T-helper 2 cell treated with Interferon-gamma antibody and Interleukin-4, amounts not matched to agents 5 μg/mL and 100 μg/mL, for 36 hours (primary cell): Measurements from ENCODE around the gene LXN.

Source experiments
- DNase-seq: peaks from one replicate; pipeline ENCODE4 v3.0.0; 2021; ENCODE audit warnings: low spot score
- H3K27ac Mint-ChIP-seq: one replicate; pipeline ENCODE4 v1.8.0; 2021; ENCODE audit warnings: mild to moderate bottlenecking, mixed read lengths
- H3K27me3 Mint-ChIP-seq: one replicate; pipeline ENCODE4 v1.8.0; 2021; ENCODE audit warnings: low read depth, mixed read lengths
- H3K36me3 Mint-ChIP-seq: one replicate; pipeline ENCODE4 v1.8.0; 2021; ENCODE audit warnings: low read depth, mixed read lengths
- H3K4me1 Mint-ChIP-seq: one replicate; pipeline ENCODE4 v1.8.0; 2021; ENCODE audit warnings: low read depth, mixed read lengths
- H3K4me3 Mint-ChIP-seq: one replicate; pipeline ENCODE4 v1.8.0; 2022; ENCODE audit warnings: mild to moderate bottlenecking, moderate library complexity, mixed read lengths
- H3K9me3 Mint-ChIP-seq: one replicate; pipeline ENCODE4 v1.8.0; 2021; ENCODE audit warnings: mixed read lengths

The LXN gene

GRCh38 chr3:158658889-158659288 lies 13.6 kb downstream of the LXN start:
- no peaks in the 10 kb centered on the region for H3K27me3 Mint-ChIP-seq
- no peak overlapping the region for H3K27ac Mint-ChIP-seq
- H3K36me3 Mint-ChIP-seq, result peaks cover 28% of the 10 kb centered on the region
- no peak overlapping the region for H3K4me3 Mint-ChIP-seq
- peaks cover 9% of the 10 kb centered on the region for H3K4me1 Mint-ChIP-seq
- no peak for DNase-seq
- no peaks in the 10 kb centered on the region for H3K9me3 Mint-ChIP-seq

GRCh38 chr3:158652463-158652862 lies 20.0 kb downstream of the LXN start:
- Mint-ChIP-seq H3K9me3 (no peaks in the 10 kb centered on the region), H3K36me3 (peaks cover 38% of the 10 kb centered on the region), H3K27me3 (no peaks in the 10 kb centered on the region), H3K4me3 (no peak overlapping the region), H3K27ac (no peak overlapping the region), H3K4me1 (peaks cover 11% of the 10 kb centered on the region)
- DNase-seq, result no peak

- DNase-seq, result no peak
- Mint-ChIP-seq H3K27me3 (no peaks in the 10 kb centered on the region), H3K4me3 (no peak overlapping the region), H3K27ac (no peak overlapping the region), H3K9me3 (no peaks in the 10 kb centered on the region), H3K36me3 (peaks cover 40% of the 10 kb centered on the region), H3K4me1 (peaks cover 21% of the 10 kb centered on the region)
Measured at GRCh38 chr3:158651192-158651591, 21.3 kb downstream of the LXN start.

DNA sequence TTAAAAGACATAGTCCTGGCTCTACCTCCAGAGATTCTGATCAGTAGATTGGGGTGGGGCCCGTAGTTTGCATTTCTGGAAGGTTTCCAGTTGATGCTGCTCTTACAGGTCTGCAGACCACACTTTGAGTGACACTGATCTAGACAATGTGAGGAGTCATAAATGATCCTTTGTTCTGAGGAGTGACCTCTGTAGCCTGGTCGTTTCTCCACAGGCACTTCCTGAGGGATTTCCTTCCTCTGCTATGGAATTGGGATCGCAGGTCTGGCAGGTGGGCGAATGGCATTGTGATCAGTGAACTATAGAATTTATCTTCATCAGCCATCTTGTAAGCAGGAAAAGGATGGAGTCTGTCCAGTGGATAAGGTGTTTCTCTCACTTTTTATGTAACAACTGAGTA lies 22.7 kb downstream of the LXN start:
- no peak for DNase-seq
- Mint-ChIP-seq H3K36me3 (peaks cover 39% of the 10 kb centered on the region), H3K27ac (no peak overlapping the region), H3K4me1 (peaks cover 29% of the 10 kb centered on the region), H3K27me3 (no peaks in the 10 kb centered on the region), H3K9me3 (no peaks in the 10 kb centered on the region), H3K4me3 (no peak overlapping the region)

DNA sequence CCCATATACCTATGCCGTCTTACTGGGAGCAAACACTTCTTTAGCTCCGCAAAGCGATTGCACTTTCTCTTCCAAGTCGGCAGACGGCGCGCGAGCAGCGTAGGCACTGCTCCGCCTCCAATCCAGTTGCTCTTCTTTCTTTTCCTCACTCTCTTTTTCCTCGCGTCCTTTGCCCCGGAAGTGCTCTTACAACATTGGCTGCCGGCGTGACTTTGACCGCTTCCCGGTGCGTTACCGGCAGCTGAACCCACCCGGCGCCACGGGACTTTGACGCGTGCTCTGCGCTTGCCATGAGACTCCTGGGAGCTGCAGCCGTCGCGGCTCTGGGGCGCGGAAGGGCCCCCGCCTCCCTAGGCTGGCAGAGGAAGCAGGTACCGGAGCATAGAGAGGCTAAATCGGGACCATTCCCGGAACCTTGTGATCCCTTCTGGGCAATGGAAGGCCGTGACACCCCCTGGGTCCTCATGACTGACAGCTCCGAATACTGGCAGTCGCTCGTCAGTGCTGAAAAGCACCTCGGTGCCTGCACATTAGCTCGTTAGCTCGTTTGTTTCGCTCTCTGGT lies 28.0 kb downstream of the LXN start, which contains the start of gene GFM1:
GFM1 (plus strand) TSS at position 183 of the 564 bp plus-strand sequence; CDS start at position 291, 108 bp downstream.
- Mint-ChIP-seq H3K4me1 (peaks cover 32% of the 10 kb centered on the region), H3K27me3 (no peaks in the 10 kb centered on the region), H3K4me3 (peak within 1 kb of the TSS; percentile 96), H3K9me3 (no peaks in the 10 kb centered on the region), H3K27ac (peak within 1 kb of the TSS; percentile 92), H3K36me3 (peaks cover 24% of the 10 kb centered on the region)
- peak; percentile 91 for DNase-seq

- DNase-seq, result no peak
- Mint-ChIP-seq H3K36me3 (peaks cover 13% of the 10 kb centered on the region), H3K4me3 (no peak overlapping the region), H3K27ac (no peak overlapping the region), H3K9me3 (no peaks in the 10 kb centered on the region), H3K27me3 (no peaks in the 10 kb centered on the region), H3K4me1 (peaks cover 24% of the 10 kb centered on the region)
Measured at GRCh38 chr3:158642474-158643210, 29.8 kb downstream of the LXN start.

DNA sequence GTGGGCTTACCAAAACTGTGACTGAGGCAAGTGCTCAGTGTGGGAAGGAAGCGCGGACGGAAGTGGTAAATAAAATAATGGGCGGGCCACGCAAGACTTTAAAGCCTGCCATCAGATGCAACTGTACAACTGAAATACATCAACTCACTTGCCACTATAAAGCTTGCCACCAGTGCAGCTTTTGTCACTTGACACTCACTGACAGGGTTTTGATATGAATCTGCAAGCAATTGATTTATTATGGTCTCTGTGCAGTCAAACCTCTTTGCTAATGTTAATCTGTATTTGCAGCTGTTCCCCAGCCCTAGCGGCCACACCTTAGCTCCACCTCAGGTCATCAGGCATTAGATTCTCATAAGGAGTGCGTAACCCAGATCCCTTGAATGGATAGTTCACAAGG lies 30.4 kb downstream of the LXN start:
- H3K4me1 Mint-ChIP-seq, result peaks cover 20% of the 10 kb centered on the region
- no peak for DNase-seq
- peaks cover 8% of the 10 kb centered on the region for H3K36me3 Mint-ChIP-seq
- no peaks in the 10 kb centered on the region for H3K9me3 Mint-ChIP-seq
- no peak overlapping the region for H3K27ac Mint-ChIP-seq
- no peaks in the 10 kb centered on the region for H3K27me3 Mint-ChIP-seq
- no peak overlapping the region for H3K4me3 Mint-ChIP-seq

DNA sequence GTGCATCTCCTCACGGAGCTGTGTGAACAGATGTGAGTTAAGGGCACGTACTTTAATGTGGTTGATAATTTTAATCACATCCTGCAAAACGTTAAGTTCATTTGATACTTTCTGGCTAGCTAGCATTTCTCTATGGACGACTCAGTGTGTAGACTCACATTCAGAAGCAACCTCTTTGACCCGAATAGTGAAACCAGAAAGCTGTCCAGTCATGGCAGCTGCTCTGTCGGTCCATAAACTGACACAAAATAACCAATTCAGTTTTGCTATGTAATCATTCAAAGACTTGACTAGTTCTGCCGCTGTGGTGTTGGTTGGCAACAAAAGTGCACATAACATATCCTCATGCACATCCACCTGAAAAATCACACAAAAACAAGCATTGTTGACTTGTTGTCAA lies 31.8 kb downstream of the LXN start:
- Mint-ChIP-seq H3K36me3 (no peaks in the 10 kb centered on the region), H3K27me3 (no peaks in the 10 kb centered on the region), H3K27ac (no peak overlapping the region), H3K4me1 (peaks cover 11% of the 10 kb centered on the region), H3K4me3 (no peak overlapping the region), H3K9me3 (no peaks in the 10 kb centered on the region)
- DNase-seq, result no peak

DNA sequence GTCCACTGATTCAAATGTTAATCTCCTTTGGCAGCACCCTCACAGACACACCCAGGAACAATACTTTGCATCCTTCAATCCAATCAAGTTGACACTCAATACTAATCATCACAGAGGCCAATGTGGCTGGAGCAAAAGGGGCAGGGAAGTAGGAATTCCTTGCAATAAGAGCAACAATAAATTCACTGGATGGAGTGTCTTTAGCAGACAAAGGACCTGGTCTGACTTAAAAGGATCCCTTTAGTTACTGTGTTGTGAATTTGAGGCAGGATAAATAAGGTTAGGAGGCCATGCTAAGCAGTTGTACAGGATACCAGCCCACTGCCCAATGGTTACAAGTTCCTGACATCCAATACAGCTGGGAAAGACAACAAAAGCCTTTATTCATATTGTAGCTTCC lies 40.5 kb downstream of the LXN start:
- Mint-ChIP-seq H3K27me3 (no peaks in the 10 kb centered on the region), H3K4me3 (no peak overlapping the region), H3K4me1 (no peaks in the 10 kb centered on the region), H3K36me3 (no peaks in the 10 kb centered on the region), H3K27ac (no peak overlapping the region), H3K9me3 (no peaks in the 10 kb centered on the region)
- DNase-seq, result no peak

DNA sequence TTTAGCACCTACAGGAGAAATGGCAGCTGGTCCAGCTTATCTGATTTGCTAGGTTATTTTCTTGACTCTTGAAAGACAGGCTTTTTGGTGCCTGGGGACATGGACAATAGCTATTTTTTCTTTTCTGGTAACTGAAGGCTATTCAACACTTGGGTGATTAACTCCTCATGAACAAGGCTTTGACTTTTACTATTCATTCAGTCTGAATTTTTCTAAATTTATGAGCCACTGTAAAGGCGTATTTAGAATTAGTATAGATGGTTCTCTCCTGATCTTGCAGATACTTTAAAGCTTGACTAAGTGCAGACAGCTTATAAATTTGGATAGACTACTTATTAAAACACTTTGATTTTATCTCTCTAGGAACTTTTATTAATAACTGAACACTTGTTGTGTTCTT lies 46.6 kb downstream of the LXN start:
- Mint-ChIP-seq H3K4me1 (no peaks in the 10 kb centered on the region), H3K27me3 (no peaks in the 10 kb centered on the region), H3K4me3 (no peak overlapping the region), H3K36me3 (no peaks in the 10 kb centered on the region), H3K9me3 (peaks cover 7% of the 10 kb centered on the region), H3K27ac (no peak overlapping the region)
- no peak for DNase-seq

DNA sequence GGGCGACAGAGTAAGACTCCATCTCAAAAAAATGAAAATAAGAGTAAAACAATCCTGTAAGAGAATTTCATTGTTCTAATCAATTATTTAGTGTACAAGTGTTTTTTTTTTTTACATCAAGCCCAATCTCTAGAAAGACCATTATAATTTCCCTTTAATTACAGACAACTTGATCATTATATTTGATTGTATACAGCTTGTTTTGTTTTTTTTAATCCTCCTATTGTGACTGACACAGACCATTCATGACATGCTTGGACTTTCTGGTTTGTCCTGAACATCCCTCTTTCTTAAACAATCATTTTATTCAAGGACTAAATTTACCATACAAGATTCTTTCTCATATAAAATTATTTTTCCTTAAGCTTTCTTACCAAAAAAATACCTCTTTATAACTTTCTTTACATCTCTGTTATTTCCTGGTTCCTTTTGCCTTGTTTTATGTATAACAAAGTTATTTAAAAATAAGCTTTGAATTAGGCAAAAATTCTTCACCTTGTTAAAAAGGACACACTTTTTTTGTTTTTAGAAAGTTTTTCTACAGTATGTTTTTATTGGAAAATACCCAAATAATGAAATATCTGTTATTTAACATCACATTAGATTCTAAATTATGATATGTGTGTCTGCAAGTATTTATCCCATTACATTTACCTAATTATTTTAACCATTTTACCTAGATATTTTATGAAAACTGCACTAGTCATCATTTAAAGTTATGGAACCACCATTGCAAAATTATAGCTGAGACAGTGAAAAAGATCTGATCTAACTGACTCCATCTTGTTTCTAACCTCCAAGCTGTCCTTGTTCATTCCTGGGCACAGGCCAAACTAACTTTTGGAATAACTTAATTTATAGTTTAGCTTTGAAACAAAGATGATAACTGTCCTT lies 54.2 kb downstream of the LXN start:
- no peak overlapping the region for H3K4me3 Mint-ChIP-seq
- H3K4me1 Mint-ChIP-seq, result no peaks in the 10 kb centered on the region
- peaks cover 35% of the 10 kb centered on the region for H3K9me3 Mint-ChIP-seq
- no peak overlapping the region for H3K27ac Mint-ChIP-seq
- no peaks in the 10 kb centered on the region for H3K27me3 Mint-ChIP-seq
- no peaks in the 10 kb centered on the region for H3K36me3 Mint-ChIP-seq
- DNase-seq, result no peak
